GM12891 (cell line): ENCODE results near the gene FUCA2.

ENCODE experiments used
- POLR2A ChIP-seq: IDR thresholded peaks from 2 replicates; pipeline ENCODE4 v1.6.1; 2011; ENCODE audit warnings: low read depth, low read length, control low read depth
- POLR2AphosphoS5 ChIP-seq: IDR thresholded peaks from 2 replicates; pipeline ENCODE4 v1.6.1; 2011; ENCODE audit warnings: low read depth, low read length, control low read depth
- POU2F2 ChIP-seq: IDR thresholded peaks from 2 replicates; pipeline ENCODE4 v1.6.1; 2011; ENCODE audit warnings: low read depth, mild to moderate bottlenecking, control low read depth, low read length, moderate library complexity
- SPI1 ChIP-seq: IDR thresholded peaks from 2 replicates; pipeline ENCODE4 v1.6.1; 2011; ENCODE audit warnings: low read depth, low read length, control low read depth
- TAF1 ChIP-seq: IDR thresholded peaks from 2 replicates; pipeline ENCODE4 v1.6.1; 2011; ENCODE audit warnings: low read depth, low read length, control low read depth

GRCh38 chr6:143496974-143497373, 14.5 kb downstream of the FUCA2 start:
- TF ChIP-seq POLR2AphosphoS5 = no peak
- TF ChIP-seq POLR2A = no peak
- TF ChIP-seq TAF1 = no peak
- TF ChIP-seq POU2F2 = no peak
- no peak for TF ChIP-seq SPI1
